NCI-H1048 (cell line): ENCODE data around the gene PLCXD3.

Experiments
- DNase-seq: peaks from one replicate; lab custom pipeline; 2025; lab: John Stamatoyannopoulos, UW

Gene PLCXD3, protein sequence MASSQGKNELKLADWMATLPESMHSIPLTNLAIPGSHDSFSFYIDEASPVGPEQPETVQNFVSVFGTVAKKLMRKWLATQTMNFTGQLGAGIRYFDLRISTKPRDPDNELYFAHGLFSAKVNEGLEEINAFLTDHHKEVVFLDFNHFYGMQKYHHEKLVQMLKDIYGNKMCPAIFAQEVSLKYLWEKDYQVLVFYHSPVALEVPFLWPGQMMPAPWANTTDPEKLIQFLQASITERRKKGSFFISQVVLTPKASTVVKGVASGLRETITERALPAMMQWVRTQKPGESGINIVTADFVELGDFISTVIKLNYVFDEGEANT

DNA sequence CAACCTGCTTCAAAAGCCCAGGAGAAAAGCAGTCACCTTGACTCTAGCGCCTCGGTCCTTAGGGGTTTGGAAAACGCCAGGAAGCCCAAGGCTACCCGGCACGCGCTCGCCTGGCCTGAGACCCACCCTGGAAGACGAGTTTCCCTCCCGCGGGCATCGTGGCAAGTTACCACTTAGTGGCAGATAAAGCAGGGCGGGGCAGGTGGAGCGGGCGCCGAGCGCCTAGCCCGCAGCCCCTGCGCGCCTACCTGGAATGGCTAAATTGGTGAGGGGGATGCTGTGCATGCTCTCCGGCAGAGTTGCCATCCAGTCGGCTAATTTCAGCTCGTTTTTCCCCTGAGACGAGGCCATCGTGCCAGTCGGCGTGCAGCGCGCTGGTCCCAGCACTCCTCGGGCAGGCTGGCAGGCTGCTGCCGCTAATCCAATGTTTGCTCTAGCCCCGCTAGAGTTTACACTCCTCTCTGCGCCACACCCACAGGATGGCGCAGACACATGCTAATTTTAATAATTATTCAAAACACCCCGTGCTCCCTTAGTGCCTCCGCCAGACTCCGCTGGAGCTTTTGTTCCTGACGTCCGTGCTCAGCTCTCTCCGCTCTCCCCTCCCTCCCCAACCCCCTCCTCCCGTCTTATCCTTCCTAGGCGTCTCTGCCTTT is at the start of gene PLCXD3:
TSS of gene PLCXD3 (minus strand) at position 426 of the 656 bp plus-strand sequence. CDS start at position 351, 75 bp downstream.
- peak; percentile 61 for DNase-seq

DNA sequence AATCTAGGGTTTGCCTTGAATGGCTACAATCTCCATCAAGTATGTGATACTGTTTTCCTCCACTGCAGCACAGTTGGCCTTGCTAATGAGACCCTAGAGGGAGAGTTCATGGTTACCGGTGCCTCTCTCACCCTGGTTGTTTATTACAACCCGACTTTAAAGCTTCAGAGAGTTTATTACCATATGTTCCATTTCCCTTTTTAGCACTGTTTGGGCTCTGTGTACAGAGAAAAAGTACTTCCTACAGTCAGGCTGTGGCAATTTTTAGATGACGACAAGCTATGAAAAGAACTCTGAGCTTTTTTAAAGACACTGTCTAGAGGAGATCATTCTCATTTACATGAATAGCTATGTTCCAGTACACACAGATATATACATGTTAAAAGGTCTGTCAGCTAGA is 48.8 kb upstream of the PLCXD3 start:
- DNase-seq = no peak

DNA sequence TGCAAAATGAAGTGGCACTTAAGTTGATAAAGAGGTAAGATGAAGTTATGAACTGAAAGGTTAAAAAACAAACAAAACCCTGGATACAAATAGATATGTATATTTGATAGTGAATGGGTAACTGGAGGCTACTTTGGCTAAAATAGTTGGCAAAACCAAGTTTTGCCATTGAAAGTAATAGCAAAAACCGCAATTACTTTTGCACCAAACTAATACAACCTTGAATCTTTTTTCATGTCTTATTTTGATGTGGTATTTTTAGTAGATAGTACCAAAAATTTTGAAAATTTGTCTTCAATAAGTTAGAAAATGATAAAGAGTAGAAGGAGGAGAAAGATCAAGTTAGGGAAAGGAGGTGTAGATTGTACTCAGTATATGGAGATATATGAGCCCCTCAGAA is 47.9 kb upstream of the PLCXD3 start:
- DNase-seq = no peak

DNA sequence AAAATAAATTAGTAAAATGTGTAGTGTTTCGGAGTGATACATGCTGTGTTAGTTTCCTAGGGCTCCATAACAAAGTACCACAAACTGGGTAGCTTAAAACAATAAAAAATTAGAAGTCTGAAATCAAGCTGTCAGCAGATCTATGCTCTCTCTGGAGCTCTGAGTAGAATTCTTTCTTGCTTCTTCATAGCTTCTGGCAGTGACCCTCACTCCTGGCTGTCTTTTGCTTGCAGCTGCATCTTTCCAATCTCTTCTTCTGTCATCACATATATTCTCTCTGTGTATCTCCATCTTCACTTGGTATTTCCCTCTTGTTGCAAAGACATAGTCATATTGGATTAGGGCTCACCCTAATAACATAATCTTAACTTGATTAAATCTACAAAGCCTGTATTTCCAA is 37.6 kb upstream of the PLCXD3 start:
- DNase-seq = no peak

DNA sequence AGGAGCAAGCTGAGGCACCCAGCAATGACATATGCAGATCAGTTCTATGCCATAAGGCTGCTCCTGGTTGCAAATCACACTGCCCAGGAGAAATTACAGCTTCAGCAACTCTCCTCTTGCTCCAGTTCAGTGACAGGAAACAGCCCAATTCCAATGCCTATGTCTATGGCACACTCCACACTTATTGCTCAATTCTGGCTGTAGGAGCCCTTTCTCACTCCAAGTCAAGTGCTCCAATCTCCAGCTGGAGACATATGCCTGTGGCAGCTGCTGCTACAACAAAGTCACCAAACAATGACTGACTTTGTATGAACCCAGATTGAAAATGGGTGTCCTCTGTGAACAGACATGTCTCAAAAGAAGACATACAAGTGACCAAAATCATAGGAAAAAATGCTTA is 31.8 kb upstream of the PLCXD3 start:
- DNase-seq = no peak

DNA sequence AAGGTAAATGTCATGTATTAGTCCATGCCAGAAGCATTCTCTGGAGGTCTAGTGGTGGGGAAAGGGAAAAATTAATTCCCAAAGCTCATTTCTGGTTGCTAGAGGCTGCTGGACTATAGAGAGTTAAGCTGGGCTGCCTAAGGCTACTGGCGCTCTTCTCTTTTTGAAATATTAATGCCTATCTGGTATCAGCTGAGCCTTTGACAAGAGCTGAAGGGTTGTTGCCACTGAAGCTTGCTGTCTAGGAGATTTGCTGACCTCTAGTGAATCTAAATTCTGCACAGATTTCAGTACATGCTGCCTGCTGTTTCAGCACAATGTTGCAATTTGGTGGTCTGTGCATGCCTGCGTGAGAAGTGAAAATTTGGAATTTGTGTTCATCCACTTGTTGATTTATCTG is 29.1 kb upstream of the PLCXD3 start:
- DNase-seq = no peak

DNA sequence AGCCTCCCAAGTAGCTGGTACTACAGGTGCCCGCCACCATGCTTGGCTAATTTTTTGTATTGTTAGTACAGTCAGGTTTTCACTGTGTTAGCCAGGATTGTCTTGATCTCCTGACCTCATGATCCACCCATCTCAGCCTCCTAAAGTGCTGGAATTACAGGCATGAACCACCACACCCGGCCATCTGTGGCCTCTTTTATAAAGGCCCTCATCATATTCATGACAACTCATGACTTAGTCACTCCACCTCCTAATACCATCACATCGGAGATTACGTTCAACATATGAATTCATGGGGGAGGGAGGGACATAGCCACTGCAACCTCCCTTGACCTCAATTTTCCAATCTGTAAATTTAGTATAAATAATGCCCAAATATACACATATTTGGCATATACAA is 27.2 kb upstream of the PLCXD3 start:
- no peak for DNase-seq

DNA sequence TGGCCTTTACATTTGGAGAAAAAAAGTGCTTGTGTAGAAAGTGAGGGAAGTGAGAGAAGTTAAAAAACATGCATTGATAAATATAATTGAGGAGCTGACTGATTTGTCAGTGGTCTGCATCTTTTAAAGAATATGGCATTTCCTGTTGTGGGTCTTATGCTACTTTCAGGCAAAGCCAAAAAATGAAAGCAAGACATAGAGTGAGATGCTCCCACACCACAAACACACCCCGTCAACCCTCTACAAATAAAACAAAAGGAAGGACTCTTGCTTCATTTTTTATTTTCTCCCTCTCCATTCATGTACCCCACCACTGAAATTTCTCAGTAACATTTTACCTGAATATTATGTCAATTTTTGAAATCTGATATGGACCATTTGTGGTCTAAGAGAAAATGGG is 22.1 kb upstream of the PLCXD3 start:
- DNase-seq = no peak

DNA sequence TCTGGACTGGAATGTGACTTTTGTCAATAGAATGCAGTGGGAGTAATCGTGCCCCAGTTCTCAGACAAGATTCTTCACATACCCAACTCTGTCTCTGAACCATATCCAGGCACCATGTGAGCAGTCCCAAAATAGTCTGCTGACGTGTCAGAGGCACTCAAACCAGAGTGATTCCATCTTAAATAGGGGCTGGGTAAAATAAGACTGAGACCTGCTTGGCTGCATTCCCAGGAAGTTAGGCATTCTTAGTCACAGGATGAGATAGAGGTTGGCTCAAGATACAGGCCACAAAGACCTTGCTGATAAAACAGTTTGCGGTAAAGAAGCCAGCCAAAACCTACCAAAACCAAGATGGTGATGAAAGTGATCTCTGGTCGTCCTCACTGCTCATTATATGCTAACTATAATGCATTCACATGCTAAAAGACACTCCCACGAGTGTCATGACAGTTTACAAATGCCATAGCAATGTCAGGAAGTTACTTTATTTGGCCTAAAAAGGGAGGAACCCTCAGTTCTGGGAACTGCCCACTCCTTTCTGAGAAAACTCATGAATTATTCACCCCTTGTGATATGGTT is 16.9 kb upstream of the PLCXD3 start:
- no peak for DNase-seq

DNA sequence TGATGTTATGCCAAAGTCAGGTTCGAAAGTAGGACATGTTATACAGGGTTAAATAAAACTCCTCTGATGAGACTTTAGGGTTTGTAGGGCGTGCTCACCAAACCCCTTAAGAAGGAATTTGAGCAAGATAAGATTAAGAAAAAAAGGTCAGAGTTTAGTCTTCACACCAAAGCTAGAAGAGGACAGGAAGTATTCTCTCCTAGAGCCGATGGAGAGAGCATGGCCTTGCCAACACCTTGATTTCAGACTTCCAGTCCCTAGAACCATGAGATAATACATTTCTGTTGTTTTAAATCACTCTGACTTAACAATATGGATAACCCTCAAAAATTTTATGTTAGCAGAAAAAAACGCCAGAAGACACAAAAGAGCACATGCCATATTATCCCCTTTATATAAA is 16.3 kb upstream of the PLCXD3 start:
- no peak for DNase-seq

DNA sequence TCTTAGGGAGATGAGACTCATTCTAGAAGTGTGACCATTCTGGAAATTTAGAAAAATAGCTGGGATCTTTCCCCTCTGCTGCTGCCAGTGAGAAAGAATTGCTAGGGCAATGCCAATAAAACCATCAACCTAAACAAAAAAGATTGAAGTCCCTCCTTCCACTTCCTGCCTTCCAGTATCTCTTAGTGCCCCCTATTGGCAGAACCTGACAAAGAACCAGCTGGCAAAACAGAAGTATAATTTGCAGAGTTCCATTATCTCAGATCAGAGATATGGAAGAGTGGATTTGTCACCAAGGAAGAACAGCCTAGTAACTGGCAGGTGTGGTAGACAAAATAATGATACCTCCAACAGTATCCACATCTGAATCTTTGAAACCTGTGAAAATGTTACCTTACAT is 13.8 kb upstream of the PLCXD3 start:
- no peak for DNase-seq

DNA sequence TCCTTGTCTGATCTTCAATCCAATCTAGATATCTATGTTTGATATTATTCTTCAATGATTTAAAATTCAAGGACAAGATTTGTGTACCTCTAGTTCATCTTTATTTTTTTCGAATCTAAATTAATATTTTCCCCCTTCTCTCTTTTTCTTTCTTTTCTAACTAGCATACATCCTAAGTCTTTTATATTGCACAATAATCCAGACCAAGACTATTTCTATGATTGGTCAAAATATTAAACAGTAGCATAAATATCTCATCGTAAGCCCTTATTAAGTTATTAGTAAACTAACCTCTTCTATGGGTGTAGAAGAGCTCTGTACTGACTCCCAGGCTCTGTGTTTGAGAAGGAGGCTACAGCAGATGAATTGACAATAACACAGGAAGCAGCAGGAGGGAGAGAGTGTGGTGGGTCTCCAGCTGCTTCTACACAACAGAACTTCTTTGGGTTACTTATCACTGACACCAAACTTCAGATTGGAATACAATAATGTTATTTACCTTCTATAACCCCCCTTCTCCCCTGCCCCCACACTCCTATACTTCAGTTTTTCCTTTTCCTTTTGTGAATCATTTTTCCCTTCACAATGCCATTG is 11.9 kb upstream of the PLCXD3 start:
- no peak for DNase-seq

DNA sequence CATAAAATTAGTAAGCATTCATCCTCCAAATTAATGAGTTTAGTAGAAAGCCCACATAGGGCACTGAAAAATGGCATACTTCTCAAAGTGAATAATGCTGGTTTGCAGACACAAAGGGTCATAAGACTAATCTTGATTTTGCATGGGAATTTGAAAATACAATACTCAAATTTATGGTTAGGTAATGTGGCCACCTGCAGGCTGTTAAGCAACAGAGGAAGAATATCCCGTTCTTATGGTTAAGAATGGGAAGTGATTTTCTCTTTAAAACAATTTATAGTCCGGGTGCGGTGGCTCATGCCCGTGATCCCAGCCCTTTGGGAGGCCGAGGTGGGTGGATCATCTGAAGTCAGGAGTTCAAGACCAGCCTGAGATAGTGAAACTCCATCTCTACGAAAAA is 9.4 kb upstream of the PLCXD3 start:
- no peak for DNase-seq

DNA sequence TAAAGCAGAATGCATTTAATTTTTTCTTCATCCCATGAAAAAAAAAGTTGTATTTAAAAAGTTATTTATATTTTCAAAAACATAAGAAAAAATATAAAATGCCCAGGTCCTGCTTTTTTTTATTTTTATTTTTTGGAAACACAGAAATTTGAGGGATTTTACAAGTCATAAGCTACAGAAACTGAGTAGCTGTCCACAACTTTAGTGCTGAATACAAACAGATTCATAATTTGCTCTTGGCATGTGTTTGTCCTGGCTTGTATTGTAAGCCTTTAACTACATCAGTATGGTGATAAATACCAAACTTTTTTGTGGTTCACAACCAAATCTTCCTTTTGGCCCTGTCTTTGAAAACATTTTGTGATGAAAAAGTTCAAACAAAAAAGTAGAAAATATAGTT is 7.5 kb upstream of the PLCXD3 start:
- no peak for DNase-seq

DNA sequence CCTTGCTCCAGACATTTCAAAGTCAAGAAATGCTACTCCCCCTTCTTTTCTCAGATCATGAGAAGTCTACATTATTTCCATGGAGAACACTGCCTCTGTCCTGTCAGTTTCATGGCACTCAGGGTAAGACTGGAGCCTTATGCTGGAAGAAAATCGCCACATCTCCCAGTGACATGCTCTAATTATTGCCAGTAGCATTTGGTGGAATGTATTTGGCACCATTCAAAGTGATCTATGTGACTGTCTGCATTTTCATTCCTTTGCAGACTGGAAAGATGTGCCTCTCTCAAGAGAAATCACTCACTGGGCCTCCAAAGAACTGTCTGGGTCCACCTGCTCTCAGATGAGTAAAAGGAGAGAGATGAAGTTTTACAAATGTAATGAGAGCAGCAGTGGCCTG is 840 bp upstream of the PLCXD3 start:
- no peak for DNase-seq

DNA sequence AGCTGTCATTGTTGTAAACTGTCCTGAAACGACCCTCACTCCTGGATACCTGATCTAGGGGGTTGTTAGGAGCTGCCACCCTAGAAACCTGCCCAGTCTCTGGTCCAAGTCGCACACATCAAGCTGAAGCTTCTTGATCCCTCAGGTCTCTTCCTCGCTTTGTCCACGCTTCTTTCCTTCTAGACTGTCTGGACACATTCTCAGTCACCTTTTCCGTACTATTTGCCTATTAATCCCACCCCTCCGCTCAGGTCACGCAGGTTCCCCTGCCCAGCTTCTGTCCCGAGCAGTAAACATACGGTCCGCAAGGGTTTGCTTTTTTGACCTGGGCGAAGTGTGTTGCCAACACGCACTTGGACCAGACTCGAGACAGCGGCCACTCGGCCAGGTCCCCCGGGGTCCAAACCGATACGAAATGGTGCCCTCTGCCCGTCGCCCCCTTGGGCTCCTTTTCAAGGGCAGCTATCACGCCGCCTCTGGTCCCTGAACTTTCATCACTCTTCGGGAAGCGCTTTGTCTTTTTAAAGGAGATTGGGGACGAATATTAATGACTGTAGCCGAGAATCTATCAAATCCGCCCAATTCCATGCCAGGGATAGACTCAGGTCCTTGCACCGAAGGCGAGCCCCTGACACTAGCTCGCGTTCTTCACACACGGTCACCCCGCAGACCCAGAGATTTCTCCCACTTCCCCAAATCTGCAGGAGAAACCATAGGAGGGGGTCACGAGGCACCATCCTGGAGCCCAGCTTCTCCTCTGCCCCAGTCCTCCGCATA is 814 bp downstream of the PLCXD3 start:
- DNase-seq = no peak

DNA sequence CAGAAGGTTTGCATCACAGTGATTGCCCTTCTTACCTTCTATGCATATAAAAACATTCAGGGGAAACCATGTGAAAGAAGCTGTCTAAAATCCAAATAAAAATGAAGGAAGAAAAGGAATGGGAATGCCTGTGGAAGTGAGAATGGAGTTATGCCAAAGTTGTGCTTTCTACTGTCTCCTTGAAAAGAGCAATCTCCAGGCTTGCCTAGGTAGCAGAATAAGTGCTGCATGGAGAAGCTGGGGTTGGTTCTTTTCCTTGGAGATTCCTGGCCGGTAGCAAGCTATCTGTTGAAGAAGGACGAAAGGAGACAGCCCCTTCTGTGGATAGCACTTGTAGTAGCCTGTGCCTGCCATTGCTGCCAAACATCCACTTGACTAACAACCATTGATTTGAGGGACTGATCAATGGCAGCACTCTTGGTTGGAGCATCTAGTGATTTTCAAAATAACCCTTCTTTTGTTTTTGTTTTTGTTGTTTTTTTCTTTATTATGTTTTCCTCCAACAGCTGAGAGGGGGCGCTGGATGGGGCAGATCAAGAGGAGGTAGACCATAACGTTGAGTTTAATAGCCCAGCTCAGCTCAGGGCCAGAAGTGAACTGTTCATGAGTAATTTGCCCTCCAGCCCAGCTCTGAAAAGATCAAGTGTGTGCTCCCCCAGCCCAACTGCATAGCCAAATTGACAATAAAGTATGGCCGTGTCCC is 1.6 kb downstream of the PLCXD3 start:
- DNase-seq = no peak

DNA sequence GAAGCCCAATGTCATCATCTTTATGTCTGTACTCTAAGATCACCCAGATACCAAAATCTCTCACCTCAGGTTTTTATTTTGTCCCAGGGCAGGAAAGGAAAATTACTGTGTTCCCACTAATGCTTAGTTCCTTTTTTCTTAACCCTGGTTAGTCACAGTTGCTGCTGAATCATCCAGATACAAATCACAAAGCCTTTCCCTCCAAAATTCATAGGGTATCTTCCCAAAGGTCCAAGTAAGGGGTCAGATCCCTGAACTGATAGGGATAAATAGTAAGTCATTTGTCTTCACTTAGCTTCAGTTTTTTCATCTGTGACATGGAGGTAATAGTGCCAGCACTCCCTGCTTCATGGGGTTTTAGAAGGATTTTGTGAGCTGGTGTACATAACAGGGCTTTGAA is 2.2 kb downstream of the PLCXD3 start:
- DNase-seq = no peak

DNA sequence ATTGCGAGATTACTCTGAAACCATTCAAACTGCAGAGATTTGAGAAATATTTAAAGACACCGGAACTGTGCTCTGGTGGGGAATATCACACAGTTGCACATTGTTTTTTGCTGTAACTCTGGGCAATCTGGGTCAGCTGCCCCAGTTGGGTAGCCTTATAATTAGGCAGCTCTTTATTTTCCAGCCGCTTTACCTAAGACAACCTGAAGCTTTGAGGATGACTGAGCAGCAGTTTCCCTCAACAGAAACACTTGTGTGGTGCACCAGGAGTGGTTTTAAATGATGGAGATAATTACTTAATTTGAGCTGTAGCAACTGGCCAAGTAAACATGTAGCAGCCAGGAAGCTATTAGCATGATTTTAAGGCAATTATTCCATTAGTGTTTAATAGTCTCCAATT is 2.9 kb downstream of the PLCXD3 start:
- DNase-seq = no peak

DNA sequence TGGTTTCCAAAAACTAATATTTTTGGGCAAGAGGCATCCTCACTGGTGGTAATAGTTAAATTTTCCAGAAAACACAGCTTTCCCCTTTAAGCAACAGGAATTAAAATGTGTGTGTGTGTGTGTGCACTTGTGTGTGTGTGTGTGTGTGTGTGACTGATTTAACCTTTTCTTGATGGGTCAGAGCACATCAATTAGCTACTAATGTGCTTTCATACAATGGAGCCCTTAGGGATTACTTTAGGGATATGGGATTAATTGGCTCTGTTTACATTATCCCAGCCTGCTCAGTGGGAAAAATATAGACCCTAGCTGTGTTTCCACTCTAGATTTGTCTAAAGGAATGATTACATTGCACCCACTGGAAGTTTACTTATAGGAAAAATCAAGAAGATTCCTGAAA is 6.5 kb downstream of the PLCXD3 start:
- no peak for DNase-seq

DNA sequence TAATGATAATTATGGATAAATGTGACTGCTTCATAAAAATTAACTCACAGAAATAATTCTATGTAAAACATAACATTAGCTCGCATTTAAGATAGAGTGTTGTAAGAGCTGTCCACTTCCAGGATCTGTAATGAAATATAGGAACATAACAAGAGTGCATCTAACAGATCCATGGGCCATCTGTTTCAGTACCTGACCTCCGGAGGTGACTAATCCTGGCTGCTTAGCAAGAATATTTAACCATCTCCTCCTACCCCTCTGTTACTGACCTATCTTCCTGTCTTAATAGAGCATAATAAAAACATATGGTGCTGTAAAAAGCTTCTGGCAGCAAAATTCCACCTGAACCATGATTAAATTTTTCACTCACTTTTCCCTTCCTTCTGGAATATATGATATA is 7.1 kb downstream of the PLCXD3 start:
- DNase-seq = no peak
